SIG-M5 treated with dmso at 0.1 percent for 504 hours (cell line): Measurements from ENCODE around the gene KIF13A.

Experiments used
- DNase-seq: peaks from one replicate; lab custom pipeline; 2025; ENCODE audit not compliant: unreplicated experiment; lab: John Stamatoyannopoulos, UW

Gene KIF13A

GRCh38 chr6:17730078-17730704 is 257.2 kb downstream of the KIF13A start:
- no peak for DNase-seq

GRCh38 chr6:17729223-17730077 is 258.0 kb downstream of the KIF13A start:
- no peak for DNase-seq

DNA sequence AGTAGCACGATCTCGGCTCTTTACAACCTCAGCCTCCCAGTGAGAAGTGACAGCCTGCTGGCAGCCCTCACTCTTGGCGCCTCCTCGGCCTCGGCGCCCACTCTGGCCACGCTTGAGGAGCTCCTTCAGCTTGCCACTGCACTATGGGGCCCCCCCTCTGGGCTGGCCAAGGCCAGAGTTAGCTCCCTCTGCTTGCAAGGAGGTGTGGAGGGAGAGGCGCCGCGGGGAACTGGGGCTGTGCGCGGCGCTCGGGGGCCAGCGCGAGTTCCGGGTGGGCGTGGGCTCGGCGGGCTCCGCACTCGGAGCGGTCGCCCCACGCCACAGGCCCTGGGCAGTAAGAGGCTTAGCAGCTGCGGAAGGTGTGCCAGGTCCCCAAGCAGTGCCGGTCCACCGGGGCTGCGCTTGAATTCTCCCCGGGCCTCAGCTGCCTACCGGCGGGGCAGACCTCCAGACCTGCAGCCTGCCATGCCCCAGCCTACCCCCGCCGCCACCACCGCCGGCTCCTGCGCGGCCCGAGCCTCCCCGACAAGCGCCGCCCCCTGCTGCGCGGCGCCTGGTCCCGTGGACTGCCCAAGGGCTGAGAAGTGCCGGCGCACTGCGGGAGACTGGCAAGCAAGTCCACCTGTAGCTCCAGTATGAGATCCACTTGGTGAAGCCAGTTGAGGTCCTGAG is 258.7 kb downstream of the KIF13A start:
- DNase-seq = no peak

DNA sequence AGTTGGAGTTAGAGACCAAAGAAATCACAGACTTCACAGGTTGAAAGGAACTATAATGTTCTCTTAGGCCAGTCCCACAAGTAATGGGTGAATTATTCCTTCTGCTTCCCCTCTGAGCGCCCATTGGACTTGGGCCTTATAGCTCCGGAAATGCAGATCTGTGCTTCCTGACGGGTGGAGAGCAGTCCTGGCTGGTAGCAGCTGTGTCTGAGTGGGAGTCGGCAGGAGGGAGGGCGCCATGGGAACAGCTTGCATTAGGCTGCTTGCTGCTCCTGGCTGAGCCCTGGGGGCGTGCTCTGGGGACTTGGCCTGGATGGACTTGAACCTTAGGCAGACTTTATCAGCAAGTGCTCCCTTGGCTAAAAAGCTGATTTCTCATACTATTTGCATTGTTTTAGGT is 262.4 kb downstream of the KIF13A start:
- no peak for DNase-seq

GRCh38 chr6:17724341-17724740 is 263.1 kb downstream of the KIF13A start:
- DNase-seq = no peak

- no peak for DNase-seq
Observed at GRCh38 chr6:17721671-17722070, 265.8 kb downstream of the KIF13A start.

DNA sequence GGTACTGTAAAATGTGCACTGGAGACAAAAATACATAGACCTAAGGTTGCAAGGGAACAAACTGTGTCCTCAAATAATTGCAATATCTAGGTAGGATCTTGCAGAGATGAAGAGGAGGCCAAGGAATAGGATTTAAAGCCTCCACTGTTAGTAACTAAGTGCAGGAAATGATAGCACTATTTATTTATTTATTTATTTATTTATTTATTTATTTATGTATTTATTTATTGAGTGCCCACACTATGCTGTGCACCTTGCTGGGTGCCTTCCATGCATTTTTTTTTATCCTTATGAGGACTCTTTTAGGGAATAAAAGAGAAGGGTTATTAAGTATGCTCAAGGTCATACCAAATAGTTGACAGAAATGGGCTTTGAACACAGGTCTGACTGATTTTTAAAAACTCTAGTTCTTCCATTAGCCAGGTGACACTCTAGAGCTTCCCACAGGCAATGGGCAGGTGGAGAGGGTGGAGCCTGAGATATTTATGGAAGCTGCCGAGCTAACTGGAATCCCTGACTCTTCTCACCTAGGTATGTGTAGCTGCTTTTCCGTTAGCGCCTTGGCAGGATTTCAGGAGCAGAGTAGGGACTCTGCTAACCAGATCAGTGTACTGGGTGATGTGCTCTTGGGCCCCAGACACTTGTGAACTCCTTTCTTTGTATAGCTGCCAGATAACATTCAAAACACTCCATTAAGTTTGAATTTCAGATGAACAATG is 268.0 kb downstream of the KIF13A start:
- DNase-seq = no peak

DNA sequence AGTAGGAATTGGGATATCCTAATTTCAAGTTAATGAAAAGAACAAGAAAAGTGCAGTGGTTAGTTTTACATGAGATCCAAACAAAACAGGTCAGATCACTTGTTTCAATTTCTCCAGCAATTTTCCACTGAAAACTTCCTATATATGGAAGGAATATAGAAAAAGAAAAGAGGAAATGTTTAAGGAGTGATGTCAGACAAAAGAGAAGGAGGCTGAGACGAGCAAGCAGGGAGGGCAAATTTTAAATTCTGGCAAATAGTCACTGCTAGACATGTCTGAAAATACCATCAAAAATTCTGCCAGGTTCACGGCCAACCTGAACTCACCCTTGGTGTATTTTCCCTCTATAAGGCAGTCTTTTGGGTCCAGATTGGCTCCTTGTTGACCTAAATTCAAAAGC is 271.2 kb downstream of the KIF13A start:
- DNase-seq = no peak

- peak; percentile 69 for DNase-seq
Observed at GRCh38 chr6:17714879-17715851, 272.3 kb downstream of the KIF13A start.

DNA sequence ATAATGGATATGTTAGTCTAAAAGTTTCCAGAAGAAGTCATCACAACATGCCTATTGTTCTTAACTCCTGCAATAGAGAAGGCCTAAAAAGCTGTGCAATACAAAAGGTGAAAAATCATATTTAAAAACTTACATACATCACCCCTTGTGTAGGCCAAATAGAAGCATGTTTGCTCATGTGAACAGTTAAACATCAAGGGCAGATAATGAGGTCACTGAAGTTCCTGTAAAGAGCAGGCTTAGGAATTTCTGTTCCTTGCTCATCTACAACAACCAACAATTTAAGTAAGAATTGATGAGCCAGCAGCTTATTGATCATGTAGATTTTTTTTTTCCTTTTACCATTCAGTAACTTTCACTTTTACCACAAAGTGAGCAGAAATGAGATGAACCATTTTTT is 273.3 kb downstream of the KIF13A start:
- DNase-seq = no peak

GRCh38 chr6:17712576-17712975 is 274.9 kb downstream of the KIF13A start:
- no peak for DNase-seq

GRCh38 chr6:17710331-17710730 is 277.1 kb downstream of the KIF13A start:
- DNase-seq = no peak

GRCh38 chr6:17709476-17709875 is 278.0 kb downstream of the KIF13A start:
- DNase-seq = no peak
